HG03520 (cell line): Measurements from ENCODE around the gene CAMSAP1.
"Not testable (repeated sequence)": the region's sequence is repeated elsewhere in the genome, so short reads cannot be mapped to it uniquely, and the experiment has no call there.

Experiments used
- ATAC-seq: cut with Tn5 transposase; IDR thresholded peaks from one replicate; pipeline ENCODE4 v1.9.1; 2021; ENCODE audit warnings: mild to moderate bottlenecking, moderate library complexity; ENCODE audit not compliant: unreplicated experiment

The CAMSAP1 gene

DNA sequence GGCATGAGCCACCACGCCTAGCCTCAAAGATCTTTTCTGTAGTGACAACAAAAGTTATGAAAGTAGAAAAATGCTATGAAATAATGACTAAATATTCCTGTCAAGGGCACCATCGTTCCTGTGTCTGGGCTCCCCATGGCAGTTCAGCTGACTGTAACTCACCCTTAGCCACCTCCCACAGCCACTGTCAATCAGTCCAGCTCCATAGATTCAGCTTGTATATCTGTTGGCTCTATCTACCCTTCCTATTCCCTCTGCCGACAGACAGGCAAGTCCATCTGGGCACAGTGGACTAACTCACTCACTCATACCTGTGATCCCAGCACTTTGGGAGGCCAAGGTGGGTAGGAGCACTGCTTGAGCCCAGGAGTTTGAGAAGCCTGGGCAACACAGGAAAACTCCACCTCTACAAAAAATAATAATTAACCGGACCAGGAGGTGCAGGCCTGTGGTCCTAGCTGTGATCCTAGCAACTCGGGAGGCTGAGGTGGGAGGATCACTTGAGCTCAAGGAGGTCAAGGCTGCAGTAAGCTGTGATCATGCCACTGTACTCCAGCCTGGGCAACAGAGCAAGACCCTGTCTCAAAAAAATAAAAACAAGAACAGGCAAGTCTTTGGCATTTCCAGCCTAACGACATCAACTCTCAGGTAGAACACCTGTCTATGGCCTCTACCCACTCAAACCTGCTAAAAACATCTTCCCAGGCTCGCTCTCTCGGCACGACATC lies 6.2 kb downstream of the CAMSAP1 start:
- no peak for ATAC-seq

DNA sequence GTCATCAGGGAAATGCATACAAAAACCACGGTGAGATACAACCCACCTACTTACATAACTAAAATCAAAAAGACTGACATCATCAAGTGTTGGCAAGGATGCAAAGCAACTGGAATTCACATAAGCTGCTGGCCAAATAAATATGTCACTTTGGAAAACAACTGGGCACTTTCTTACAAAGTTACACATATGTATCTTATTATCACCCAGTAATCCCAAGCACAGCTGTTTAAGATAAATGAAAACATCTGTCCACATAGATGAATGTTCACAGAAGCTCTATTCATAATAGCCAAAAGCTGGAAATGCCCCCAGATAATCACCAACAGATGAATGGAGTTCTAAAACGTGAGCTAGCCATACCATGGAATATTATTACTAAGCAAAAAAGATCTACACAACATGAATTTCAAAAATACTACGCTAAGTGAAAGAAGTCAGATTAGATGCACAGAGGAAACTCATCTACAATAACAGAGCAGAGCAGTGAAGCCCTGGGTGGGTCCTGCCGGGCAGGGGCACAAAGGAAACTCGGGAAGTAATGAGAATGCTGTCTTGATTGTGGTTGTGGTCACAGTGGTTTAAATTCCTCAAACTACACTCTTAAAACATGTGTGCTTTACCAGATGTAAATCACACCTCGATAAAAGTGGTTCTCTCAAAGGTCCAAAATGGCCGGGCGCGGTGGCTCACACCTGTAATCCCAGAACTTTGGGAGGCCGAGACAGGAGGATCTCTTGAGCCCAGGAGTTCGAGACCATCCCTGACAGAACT lies 8.5 kb downstream of the CAMSAP1 start:
- ATAC-seq = no peak

DNA sequence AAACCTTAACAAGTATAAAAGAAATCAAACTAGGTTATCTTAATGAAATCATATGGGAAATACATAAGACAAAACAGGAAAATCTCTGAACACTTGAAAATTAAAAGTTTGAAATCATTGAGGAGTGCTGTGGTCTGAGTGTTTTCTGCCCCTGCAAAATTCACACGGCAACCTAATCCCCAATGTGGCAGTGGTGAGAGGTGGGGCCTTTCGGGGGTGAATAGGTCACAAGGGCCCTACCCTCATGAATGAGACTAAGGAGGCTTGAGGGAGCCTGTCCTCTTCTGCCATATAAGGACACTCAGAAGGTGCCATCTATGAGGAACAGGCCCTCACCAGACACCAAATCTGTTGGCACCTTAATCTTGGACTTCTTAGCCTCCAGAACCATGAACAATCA lies 10.7 kb downstream of the CAMSAP1 start:
- ATAC-seq = no peak

DNA sequence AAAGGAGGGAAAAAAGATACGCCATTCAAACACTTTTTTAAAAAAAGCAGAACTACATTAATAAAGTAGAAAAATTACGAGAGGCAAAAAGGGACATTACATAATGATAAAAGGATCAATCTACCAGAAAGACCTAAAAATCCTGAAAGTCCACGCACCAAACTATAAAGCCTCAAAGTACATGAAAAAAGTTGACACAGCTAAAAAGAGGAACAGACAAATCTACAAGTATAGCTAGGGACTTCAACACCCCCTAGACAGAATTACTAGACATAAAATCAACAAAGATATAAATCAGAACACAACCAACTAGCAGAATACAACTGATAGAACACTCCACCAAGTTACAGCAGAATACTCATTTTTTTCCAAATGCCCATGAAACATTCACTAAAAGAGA lies 11.1 kb downstream of the CAMSAP1 start:
- ATAC-seq = no peak

DNA sequence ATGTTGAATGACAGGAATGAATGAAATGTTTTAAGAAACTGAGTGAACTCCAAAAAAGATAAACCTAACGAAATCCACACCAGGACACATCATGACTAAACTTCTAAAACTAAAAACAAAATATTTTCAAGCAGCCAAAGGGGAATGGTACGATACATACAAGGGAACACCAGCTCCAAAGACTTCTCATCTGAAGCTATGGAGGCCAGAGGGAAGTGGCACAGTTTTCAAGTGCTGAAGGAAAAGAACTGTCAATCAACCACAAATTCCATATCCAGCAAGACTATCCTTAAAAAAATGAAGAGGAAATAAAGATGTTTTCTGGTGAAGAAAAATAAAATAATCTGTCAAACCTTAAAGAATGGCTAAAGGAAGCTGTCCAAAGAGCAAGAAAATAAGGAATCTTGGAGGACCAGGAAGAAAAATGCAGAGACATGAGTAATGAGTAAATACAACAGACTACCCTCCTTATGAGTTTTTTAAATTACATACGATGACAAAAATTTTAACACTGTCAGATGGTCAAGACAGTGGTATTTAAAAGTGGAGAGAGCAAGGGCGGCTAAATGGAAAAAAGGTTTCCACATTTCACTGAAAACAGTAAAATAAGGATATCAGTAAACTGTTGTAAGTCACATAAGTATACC lies 12.0 kb downstream of the CAMSAP1 start:
- no peak for ATAC-seq

DNA sequence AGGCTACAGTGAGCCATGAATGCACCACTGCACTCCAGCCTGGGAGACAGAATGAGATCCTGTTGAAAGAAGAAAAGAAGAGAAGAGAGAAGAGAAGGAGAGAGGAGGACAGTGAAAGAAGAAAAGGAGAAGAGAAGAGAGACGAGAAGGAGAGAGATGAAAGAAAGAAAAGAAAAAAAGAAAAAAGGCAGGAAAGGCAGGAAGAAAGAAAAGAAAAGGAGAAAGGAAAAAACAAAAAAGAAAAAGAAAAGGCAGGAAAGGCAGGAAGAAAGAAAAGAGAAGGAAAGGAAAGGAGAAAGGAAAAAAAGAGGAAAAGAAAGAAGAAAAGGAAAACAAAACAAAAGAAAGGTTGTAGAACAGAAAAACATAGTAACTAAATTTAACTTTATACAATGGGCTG lies 14.2 kb downstream of the CAMSAP1 start:
- no peak for ATAC-seq

DNA sequence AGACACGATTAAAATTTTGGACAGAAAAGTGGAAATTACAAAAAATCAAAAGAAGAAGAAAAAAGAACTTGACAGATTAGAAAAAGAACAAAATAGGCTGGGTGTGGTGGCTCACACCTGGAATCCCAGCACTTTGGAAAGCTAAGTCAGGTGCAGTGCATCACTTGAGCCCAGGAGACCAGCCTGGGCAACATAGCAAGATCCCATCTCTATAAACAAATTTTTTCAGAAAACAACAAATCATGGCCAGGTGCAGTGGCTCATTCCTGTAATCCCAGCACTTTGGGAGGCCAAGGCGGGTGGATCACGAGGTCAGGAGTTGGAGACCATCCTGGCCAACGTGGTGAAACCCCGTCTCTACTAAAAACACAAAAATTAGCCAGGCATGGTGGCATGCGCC lies 15.0 kb downstream of the CAMSAP1 start:
- not testable (repeated sequence) for ATAC-seq

DNA sequence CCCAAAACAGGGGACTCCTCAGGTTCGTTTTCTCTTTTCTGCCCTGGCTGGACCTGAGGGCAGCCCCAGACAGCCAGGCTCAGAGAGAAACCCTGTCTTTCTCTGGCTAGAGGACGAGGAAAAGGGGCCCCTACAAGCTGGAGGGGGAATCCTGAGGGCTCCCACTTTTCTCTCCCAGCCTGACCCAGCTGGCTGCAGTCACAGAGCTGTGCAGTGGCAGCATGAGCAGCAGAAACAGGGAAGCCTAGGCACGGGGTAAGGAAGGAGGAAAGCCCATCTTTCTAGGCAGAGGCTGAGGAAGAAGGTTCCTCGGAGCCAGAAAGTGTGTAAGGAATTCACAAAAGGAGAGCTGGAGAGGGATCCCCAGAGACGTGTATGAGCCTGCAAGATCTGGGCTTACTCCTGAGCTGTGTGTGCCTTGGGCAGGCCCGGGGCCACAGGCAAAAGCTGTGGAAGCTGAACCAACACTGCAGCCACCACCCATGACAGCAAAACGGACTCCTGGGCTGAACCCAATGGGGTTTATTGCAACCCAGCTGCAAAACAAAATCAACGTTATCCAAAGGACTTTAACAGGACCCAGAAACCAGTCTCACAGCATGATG lies 16.2 kb downstream of the CAMSAP1 start:
- ATAC-seq = no peak

DNA sequence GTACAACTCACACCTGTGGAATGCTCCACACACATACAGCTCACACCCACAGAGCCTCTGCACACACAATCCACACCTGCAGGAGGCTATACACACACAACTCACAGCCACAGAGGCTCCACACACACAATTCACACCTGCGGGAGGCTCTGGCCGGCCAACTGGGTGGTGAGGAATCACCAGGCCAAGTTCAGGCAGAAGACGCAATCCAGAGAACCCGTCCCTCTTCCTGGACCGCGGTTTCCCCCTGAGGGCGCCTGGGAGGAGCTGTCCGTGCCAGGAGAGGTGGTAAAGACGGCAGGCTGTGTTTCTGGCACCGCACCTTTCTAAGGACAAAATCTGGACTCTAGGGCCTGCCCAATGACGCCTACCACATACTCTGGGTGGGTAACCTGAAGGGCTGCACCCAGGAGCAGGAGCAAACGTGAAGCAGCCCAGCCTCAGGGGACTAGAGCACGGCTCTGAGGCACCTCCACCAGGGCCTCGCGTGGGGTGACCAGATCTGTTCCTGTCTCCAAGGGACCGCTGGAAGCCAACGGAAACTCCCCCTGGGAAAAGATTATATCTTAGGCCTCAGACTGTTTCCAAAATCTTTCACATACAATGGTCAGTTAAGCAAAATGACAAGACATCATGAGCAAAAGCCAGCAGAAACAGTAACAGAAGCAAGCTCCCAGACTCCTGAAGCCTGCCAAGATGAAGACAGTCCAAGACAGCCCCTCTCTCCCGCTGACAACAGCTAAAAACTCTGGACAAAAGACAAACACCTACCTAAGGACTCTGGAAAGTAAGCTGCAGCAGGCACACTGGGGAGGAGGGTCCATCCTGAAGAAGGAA lies 16.9 kb downstream of the CAMSAP1 start:
- ATAC-seq = no peak

DNA sequence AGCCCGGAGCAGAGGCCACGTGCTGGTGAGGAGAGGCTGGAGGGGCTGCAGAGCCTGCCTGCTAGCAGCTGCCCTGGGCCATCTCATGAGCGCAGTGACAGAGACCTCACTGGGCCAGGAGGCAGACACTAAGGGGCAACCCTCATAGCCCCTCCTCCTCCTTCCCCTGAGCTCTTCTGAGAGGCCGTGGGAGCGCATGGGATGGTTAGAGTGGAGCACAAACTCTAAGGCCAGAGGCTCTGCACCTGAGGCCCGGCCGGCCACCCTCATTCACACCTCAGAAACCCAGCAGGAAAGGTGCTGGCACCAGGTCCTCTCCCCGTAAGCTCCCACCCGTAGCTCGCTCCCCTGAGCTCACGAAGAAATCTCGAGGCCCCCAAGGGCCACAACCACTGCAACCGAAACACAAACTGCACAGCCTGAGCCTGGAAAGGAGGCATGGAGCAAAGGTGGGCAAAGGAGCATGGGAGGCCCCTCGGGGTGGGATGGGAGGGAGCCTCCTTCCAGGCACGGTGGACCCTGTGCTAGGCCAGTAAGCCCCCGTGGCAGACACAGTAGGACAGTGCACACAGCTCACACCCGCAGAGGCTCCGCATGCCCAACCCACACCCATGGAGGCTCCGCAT lies 17.7 kb downstream of the CAMSAP1 start:
- no peak for ATAC-seq

DNA sequence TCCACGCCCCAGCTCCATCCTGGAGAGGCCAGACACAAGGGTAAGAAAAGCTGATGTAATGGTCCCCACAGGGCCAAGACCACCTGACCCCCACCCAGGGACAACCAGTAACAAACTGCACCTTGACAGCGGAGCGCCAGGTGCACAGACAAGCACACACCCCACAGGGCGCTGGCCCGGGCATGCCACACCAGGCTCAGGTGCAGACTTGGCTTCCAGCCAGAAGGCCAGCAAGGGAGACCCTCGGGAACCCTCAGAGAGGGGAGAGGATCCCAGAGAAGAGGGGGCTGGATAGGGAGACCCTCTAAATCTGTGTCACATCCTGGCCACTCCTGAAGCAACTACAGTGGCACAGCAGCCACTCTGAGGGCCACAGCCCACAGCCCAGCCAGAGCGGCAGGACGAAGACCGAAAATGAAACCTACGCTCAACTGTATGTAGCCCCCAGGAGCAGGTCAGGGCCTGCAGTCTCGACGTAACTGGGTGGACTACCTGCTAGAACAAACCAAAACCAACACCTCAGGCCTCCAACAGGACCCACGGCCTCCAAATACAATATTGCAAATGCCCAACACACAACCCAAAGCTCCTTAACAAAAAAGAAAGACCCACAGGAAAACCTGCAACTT lies 18.5 kb downstream of the CAMSAP1 start:
- no peak for ATAC-seq

DNA sequence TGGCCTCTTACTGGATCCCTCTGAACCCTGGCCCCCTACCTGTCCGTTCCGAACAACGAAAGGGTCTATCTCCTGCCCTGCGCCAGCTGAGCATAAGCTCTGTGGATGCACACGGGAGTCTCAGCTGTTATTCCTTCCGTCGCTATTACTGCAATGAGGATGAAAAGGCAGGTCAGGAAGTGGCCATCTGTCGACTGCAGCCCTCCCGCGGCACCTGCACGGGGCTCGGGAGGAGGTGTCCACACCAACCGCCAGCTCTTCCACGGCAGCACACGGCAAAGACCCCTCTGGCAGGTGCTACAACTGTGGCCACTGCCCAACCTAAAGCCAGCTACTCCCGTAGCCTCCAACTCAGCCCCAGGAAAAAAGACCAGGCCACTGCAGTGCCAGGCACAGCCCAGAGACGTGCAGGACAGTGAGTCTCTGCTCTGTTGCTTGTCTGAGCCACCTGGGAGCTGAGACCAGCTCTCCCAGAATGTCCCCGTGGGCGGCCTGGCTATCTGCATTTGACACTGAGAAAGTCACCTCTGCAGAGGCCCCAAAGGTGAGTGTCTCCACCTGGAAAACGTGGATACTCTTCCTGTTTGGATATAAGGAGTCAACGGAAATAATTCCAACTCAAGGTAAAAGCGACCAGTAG lies 19.1 kb downstream of the CAMSAP1 start:
- ATAC-seq = no peak

DNA sequence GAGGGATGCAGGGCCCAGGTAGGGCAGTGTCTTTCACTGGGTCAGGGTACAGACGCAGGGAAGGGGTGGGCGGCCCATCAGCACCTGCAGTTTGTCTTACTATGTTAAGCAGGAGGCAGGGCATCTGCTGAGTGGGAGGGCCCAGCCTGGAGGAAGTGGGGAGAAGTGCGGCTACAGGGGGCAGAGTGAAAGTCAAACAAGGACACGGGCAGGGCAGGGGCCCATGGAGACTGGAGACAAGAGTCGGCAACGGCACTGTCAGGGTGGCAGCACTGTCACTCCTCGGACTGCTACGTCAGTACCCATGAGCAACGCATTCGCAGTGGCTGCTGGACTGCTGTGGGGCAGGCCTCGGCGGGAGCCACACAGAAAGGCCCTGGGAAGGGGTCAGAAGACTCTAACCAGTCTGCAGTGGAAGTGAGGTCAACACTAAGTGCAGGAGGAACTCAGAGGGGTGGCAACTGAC lies 19.7 kb downstream of the CAMSAP1 start:
- no peak for ATAC-seq

DNA sequence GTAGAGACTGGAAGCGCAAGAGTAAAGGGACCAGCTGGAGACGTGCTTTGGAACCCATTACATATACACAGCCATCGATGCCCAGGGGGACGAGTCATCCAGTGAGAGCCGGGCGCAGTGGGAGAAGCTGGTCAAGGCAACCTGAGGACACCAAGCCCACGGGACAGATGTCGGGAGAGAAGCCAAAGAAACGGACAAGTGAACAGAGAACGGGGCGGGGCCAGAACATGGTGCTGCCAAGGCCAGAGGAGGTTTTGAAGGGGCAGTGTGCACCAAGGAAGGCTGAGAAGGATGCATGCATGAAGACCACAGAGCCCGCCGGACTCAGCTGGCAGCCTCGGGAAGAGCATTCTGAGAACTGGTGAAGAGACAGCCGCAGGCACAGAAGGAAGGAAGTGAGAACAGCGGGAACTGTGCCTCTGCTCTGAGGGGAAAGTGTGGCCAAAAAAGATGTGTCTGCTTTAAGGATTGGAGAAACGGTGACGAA lies 20.3 kb downstream of the CAMSAP1 start:
- ATAC-seq = no peak

DNA sequence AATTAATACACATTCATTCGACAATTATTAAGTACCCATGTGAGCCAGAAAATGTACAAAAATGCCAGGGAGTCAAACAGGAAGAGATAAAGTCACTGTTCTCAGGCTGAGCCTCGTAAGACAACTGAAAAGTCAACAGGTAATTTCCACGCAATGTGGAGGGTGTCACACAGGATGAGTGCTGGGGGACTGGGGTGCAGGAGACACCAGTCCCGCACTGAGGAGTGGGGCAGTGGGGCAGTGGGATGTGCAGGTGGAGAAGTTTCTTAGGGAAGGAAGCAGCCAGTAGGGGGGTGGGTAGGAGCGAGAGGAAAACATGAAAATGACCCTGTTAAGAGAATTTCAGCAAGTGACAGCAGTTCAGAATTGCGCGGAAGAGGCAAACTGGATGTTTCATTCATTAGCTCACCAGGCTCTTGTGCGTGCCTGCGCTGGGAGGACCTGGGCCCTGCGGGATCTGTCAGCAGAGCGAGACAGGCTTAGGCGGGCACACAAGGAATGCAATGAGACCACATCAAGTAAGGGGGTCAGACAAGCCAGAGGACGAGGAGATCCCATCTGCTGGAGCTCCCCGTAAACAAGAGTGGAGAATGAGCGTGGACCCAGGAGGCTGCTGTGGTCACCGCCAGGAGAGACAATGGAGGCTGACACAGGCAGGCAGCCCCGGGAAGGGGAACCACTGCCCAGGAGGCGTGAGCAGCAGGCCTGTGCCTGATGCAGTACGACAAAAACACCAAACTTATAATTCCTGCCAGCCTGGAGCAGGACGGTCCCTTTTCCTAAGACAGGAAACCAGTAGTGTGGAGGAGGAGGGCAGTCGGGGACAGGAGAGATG lies 21.0 kb downstream of the CAMSAP1 start:
- ATAC-seq = no peak

DNA sequence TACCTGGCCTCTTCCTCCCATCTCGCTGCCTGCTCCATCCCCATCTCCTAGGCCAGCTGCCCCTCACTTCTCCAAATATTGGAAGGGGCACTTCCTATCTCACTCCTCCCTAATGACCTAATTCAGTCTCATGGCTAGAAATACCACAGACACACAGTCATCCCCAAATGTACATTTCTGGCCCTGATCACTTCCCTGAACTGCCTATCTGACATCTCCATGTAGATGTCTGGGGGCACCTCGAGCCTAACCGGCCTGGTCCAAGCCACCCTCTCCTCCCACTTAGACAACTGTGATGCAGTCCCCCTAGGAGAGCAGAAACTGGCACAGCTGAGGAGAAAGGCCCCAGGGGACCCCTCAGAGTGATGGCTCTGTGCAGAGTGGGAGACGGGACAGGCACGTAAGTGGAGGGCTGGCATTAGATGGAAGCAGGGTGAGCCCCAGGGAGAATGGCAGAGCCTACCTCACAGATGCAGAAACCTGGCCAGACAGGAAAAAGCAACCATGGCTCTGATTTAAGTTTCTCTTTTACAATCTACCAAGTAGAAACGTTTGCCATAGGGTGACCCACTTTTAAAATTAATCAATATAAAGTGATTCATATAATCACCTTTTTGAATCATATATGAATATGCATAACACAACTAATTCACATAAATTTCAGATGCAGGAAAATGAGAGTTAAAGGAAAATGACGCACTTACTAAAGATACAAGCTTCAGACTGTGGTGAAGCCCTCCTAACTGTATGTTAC lies 22.1 kb downstream of the CAMSAP1 start:
- no peak for ATAC-seq

DNA sequence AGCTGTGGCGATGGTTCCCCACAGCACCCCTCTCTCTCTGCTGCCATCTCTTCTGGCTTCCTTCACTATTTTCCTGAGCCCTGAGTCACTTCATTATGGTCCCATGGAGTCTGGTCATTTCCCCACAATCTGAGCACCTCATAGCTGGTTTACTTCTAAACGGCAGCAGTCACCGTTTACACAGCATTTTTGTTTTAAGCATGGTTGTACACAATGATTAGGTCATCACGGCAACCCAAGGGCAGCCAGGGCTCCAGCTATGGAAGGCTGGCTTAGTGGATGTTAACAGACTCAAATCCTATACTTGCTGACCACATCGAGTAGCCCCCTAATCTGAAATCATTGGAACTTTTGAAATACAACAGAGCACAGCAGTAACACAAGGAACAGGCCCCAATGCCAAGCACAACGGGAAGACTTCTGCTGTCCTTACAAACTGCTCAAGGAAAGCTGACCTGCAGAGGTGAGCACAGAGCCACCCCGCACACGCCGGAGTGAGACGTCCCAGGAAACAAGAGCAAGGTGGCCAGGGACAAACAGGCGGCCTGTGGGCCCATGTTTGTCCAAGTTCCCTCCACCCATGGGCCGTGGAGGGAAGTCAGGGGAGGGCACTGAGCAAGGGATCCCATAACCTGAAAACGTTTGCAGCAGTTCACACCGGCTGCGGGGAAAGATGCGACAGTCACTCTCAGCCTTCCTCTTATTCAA lies 22.9 kb downstream of the CAMSAP1 start:
- ATAC-seq = no peak
